ENCODE measurements around the gene CCDC63. TPM values are rescaled to one million over a fixed set of nuclear protein-coding genes. Genes with fewer than 3 reads are reported as not detected.

The CCDC63 gene
- total RNA-seq, 1 donor: not detected

Other genes with a start within 250 kb of the CCDC63 start
- gene TCTN1, start 232.9 kb upstream of the CCDC63 start, total RNA-seq: 7.9 TPM
- 18.5 TPM for gene HVCN1, start 157.9 kb upstream of the CCDC63 start, total RNA-seq
- 158 TPM for gene PPP1CC, start 104.1 kb upstream of the CCDC63 start, total RNA-seq
- gene MYL2, start 73.6 kb downstream of the CCDC63 start, total RNA-seq: not detected
- 0.10 TPM for gene CUX2, start 187.2 kb downstream of the CCDC63 start, total RNA-seq